Neural crest cell (in vitro differentiated cells): ENCODE data around the gene HOMEZ. TPM values are rescaled to one million over a fixed set of nuclear protein-coding genes. Genes with fewer than 3 reads are reported as not detected.
"Not testable (repeated sequence)": the region's sequence is repeated elsewhere in the genome, so short reads cannot be mapped to it uniquely, and the experiment has no call there.

Source experiments
- DNase-seq: peaks from one replicate; pipeline ENCODE4 v3.0.0; 2021; ENCODE audit warnings: low read depth, mixed read lengths, low spot score
- H3K27ac Mint-ChIP-seq: one replicate; pipeline ENCODE4 v1.8.0; 2021; ENCODE audit warnings: mild to moderate bottlenecking, mixed read lengths; ENCODE audit not compliant: unreplicated experiment
- H3K27me3 Mint-ChIP-seq: 2 replicates; pipeline ENCODE4 v1.8.0; 2021; ENCODE audit warnings: low read depth, mild to moderate bottlenecking, mixed read lengths
- H3K36me3 Mint-ChIP-seq: 2 replicates; pipeline ENCODE4 v1.8.0; 2021; ENCODE audit warnings: low read depth, mild to moderate bottlenecking, mixed read lengths
- H3K4me1 Mint-ChIP-seq: 2 replicates; pipeline ENCODE4 v1.8.0; 2021; ENCODE audit warnings: mixed read lengths
- H3K4me3 Mint-ChIP-seq: one replicate; pipeline ENCODE4 v1.8.0; 2021; ENCODE audit warnings: mild to moderate bottlenecking, mixed read lengths
- H3K9me3 Mint-ChIP-seq: 2 replicates; pipeline ENCODE4 v1.8.0; 2021; ENCODE audit warnings: mixed read lengths
- CTCF ChIP-seq: fragments of 200-600 bp; sonication (generic); conservative IDR thresholded peaks from 2 replicates; pipeline ENCODE4 v1.5.0; 2021; ENCODE audit warnings: antibody characterized with exemption, mild to moderate bottlenecking
- total RNA-seq: library from RNA; stranded (reverse); gene quantifications from 2 replicates; pipeline ENCODE4 v1.2.1, GENCODE V29; 2021

Gene HOMEZ
- total RNA-seq, 1 donor from 2014 or later: 14.8 TPM

GRCh38 chr14:23237772-23238594 is 47.9 kb downstream of the HOMEZ start, which contains the start of gene RNF212B:
Gene RNF212B (plus strand): TSS chr14:23237936. CDS start chr14:23240346, 2,410 bp downstream.
- H3K27ac Mint-ChIP-seq: no peak within 1 kb of the TSS
- no peaks in the 10 kb centered on the region for H3K9me3 Mint-ChIP-seq

GRCh38 chr14:23232241-23232808 is 53.6 kb downstream of the HOMEZ start:
- DNase-seq, H3K4me3 Mint-ChIP-seq, H3K36me3 Mint-ChIP-seq, H3K27me3 Mint-ChIP-seq, H3K27ac Mint-ChIP-seq, H3K9me3 Mint-ChIP-seq, H3K4me1 Mint-ChIP-seq: not testable (repeated sequence)

More at GRCh38 chr14:23237772-23238594, 47.9 kb downstream of the HOMEZ start, which contains the start of gene RNF212B:
- no peak for TF ChIP-seq CTCF
- peak within 1 kb of the TSS; percentile 52 for H3K4me3 Mint-ChIP-seq
- H3K27me3 Mint-ChIP-seq: peaks cover 3% of the 10 kb centered on the region
- DNase-seq: peak; percentile 94
- H3K36me3 Mint-ChIP-seq: no peaks in the 10 kb centered on the region
- H3K4me1 Mint-ChIP-seq: peaks cover 8% of the 10 kb centered on the region

GRCh38 chr14:23228812-23229211 is 57.1 kb downstream of the HOMEZ start:
- no peak overlapping the region for H3K27ac Mint-ChIP-seq
- peaks cover 10% of the 10 kb centered on the region for H3K27me3 Mint-ChIP-seq
- H3K9me3 Mint-ChIP-seq: peaks cover 15% of the 10 kb centered on the region
- no peaks in the 10 kb centered on the region for H3K4me1 Mint-ChIP-seq
- no peak for TF ChIP-seq CTCF
- no peak for DNase-seq
- H3K36me3 Mint-ChIP-seq: peaks cover 5% of the 10 kb centered on the region
- no peak overlapping the region for H3K4me3 Mint-ChIP-seq

GRCh38 chr14:23227566-23227965 is 58.4 kb downstream of the HOMEZ start:
- Mint-ChIP-seq H3K36me3 (peaks cover 5% of the 10 kb centered on the region), H3K27me3 (peaks cover 12% of the 10 kb centered on the region), H3K4me3 (no peak overlapping the region), H3K9me3 (peaks cover 17% of the 10 kb centered on the region), H3K4me1 (no peaks in the 10 kb centered on the region), H3K27ac (no peak overlapping the region)
- TF ChIP-seq CTCF: no peak
- no peak for DNase-seq

GRCh38 chr14:23224958-23225357 is 61.0 kb downstream of the HOMEZ start:
- H3K4me1 Mint-ChIP-seq, H3K27ac Mint-ChIP-seq, H3K36me3 Mint-ChIP-seq, H3K4me3 Mint-ChIP-seq, DNase-seq: not testable (repeated sequence)
- peaks cover 22% of the 10 kb centered on the region for H3K27me3 Mint-ChIP-seq
- peaks cover 17% of the 10 kb centered on the region for H3K9me3 Mint-ChIP-seq

Other genes starting within 250 kb of the HOMEZ start
- not detected in 2 replicates for gene PSMB11, start 243.9 kb downstream of the HOMEZ start, total RNA-seq
- 33.7 and 37.2 TPM in 2 replicates for gene CDH24, start 228.6 kb downstream of the HOMEZ start, total RNA-seq
- gene ACIN1, start 191.0 kb downstream of the HOMEZ start, total RNA-seq: 350 and 352 TPM in 2 replicates
- gene C14orf119, start 190.6 kb downstream of the HOMEZ start, total RNA-seq: 46.1 and 48.6 TPM in 2 replicates
- not detected in 2 replicates for gene CIROP, start 181.1 kb downstream of the HOMEZ start, total RNA-seq
- not detected in 2 replicates for gene CEBPE, start 166.9 kb downstream of the HOMEZ start, total RNA-seq
- gene SLC7A8, start 102.5 kb downstream of the HOMEZ start, total RNA-seq: 6.6 and 9.4 TPM in 2 replicates
- gene RNF212B, start 48.2 kb downstream of the HOMEZ start, total RNA-seq: not detected in 2 replicates
- gene PPP1R3E, start 16.7 kb upstream of the HOMEZ start, total RNA-seq: 13.6 and 15.0 TPM in 2 replicates
- gene BCL2L2, start 20.7 kb upstream of the HOMEZ start, total RNA-seq: 21.9 and 24.8 TPM in 2 replicates
- 375 and 379 TPM in 2 replicates for gene PABPN1, start 35.3 kb upstream of the HOMEZ start, total RNA-seq
- gene SLC22A17, start 66.8 kb upstream of the HOMEZ start, total RNA-seq: 39.4 and 42.4 TPM in 2 replicates
- 100 and 104 TPM in 2 replicates for gene EFS, start 79.0 kb upstream of the HOMEZ start, total RNA-seq
- gene IL25, start 86.7 kb upstream of the HOMEZ start, total RNA-seq: not detected in 2 replicates
- 2.0 and 3.1 TPM in 2 replicates for gene CMTM5, start 90.9 kb upstream of the HOMEZ start, total RNA-seq
- not detected in 2 replicates for gene MYH6, start 122.1 kb upstream of the HOMEZ start, total RNA-seq
- 0.05 TPM in 1 of 2 replicates, not detected in the other for gene MYH7, start 149.5 kb upstream of the HOMEZ start, total RNA-seq
- gene NGDN, start 183.6 kb upstream of the HOMEZ start, total RNA-seq: 53.3 and 54.7 TPM in 2 replicates